SK-N-MC (cell line): ENCODE measurements around the gene PTPRB.

Experiments
- FOXP2 ChIP-seq: optimal IDR thresholded peaks from 2 replicates; pipeline ENCODE3; 2011; ENCODE audit warnings: mild to moderate bottlenecking, moderate library complexity; ENCODE audit not compliant: insufficient read depth; ENCODE audit errors: extremely low read length, control extremely low read depth
- POLR2AphosphoS5 ChIP-seq: IDR thresholded peaks from 2 replicates; pipeline ENCODE4 v1.6.1; 2012; ENCODE audit warnings: mild to moderate bottlenecking, low read depth, low read length, borderline replicate concordance

DNA sequence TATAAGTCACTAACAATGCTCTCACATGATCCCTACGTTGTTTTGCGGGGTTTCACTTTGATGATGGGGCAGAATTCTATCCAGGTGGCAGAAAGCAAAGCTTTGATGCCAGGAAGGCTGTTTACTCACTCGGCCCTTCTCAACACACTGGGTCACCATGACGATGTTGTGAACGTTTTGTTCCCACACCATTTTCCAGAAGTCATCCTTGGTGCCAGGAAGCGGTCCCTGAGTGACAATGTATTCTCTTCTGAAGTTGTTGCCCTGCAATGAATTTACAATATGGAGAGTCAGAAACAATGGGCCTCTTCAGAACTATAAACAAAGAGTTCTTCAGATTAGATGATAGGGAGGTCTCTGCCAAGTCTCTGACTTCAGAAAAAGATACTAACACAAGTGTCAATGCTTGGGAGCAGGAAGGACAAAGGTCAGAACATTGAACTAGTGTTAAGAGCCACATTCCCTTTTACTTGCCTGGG is 101.3 kb downstream of the PTPRB start:
- no peak for TF ChIP-seq POLR2AphosphoS5
- TF ChIP-seq FOXP2: no peak
